SK-N-MC (cell line): ENCODE measurements around the gene KATNAL1.

Experiments used
- EZH2 ChIP-seq: fragments of 200-600 bp; sonication (generic); IDR thresholded peaks from one replicate; pipeline ENCODE4 v1.6.1; 2017; ENCODE audit warnings: antibody characterized with exemption
- FOXP2 ChIP-seq: optimal IDR thresholded peaks from 2 replicates; pipeline ENCODE3; 2011; ENCODE audit warnings: mild to moderate bottlenecking, moderate library complexity; ENCODE audit not compliant: insufficient read depth; ENCODE audit errors: extremely low read length, control extremely low read depth
- POLR2AphosphoS5 ChIP-seq: IDR thresholded peaks from 2 replicates; pipeline ENCODE4 v1.6.1; 2012; ENCODE audit warnings: mild to moderate bottlenecking, low read depth, low read length, borderline replicate concordance

- TF ChIP-seq EZH2 (no peak), POLR2AphosphoS5 (no peak), FOXP2 (no peak)
Observed at GRCh38 chr13:30255696-30256095, 51.7 kb downstream of the KATNAL1 start.
